Measurements from ENCODE around the gene DZIP3.
"Not testable (repeated sequence)": the region's sequence is repeated elsewhere in the genome, so short reads cannot be mapped to it uniquely, and the experiment has no call there.

The DZIP3 gene

GRCh38 chr3:108677811-108678210 lies 88.3 kb downstream of the DZIP3 start:
- DNase-seq (ENCODE audit: low read depth in 2 of 3, low spot score in 2 of 3), result no peak

GRCh38 chr3:108692286-108692685 lies 102.8 kb downstream of the DZIP3 start:
- not testable (repeated sequence) for DNase-seq (ENCODE audit: low read depth in 2 of 3, low spot score in 2 of 3)

DNA sequence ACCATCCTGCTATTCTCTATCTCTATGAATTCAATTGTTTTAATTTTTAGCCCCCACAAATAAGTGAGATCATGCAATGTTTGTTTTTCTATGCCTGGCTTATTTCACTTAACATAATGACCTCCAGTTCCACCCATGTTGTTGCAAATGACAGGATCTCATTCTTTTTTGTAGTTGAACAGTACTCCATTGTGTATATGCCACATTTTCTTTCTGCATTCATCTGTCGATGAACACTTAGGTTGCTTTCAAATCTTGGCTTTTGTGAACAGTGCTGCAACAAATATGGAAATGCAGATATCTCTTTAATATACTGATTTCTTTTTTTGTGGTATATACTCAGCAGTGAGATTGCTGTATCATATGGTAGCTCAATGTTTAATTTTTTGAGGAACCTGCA lies 108.9 kb downstream of the DZIP3 start:
- no peak for DNase-seq (ENCODE audit: low read depth in 2 of 3, low spot score in 2 of 3)

DNA sequence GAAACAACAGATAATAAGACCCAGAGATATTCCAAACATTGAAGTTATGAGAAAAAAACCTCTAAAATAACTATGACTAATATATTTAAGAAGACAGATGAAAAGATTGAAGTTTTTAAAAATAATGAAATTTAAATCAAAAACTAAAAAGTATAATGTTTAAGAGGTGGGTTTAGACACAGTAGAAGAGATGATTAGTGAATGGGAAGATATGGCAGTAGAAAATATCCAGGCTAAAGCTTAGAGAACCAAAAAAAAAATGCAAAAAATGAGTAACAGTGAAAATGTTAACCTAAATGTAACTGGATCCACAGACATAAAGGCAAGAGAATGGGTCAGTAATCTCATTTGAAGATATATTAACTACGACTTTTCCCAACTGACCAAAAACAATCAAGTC lies 115.5 kb downstream of the DZIP3 start:
- DNase-seq (ENCODE audit: low read depth in 2 of 3, low spot score in 2 of 3), result no peak

GRCh38 chr3:108713009-108713516 lies 123.5 kb downstream of the DZIP3 start:
- no peak for DNase-seq (ENCODE audit: low read depth in 2 of 3, low spot score in 2 of 3)

DNA sequence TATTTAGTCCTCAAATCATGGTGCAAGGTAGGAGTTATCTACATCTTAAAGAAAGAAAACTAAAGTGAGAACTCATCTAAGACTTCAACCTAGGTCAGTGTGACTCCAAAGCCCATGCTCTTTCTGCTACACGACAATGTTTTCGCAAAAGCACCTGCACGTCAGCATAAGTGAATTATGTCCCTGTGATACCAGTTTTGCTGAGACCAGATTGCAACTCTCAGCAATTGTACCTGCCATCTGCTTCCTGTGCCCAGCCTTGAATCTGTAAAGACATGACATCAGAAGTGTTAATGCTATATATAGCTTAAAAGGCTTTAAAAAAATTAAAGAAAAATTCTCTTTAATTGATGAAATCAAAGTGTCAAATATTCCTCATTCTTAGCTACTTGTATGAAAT lies 124.3 kb downstream of the DZIP3 start:
- no peak for DNase-seq (ENCODE audit: low read depth in 2 of 3, low spot score in 2 of 3)

GRCh38 chr3:108718454-108718853 lies 128.9 kb downstream of the DZIP3 start:
- no peak for DNase-seq (ENCODE audit: low read depth in 2 of 3, low spot score in 2 of 3)

DNA sequence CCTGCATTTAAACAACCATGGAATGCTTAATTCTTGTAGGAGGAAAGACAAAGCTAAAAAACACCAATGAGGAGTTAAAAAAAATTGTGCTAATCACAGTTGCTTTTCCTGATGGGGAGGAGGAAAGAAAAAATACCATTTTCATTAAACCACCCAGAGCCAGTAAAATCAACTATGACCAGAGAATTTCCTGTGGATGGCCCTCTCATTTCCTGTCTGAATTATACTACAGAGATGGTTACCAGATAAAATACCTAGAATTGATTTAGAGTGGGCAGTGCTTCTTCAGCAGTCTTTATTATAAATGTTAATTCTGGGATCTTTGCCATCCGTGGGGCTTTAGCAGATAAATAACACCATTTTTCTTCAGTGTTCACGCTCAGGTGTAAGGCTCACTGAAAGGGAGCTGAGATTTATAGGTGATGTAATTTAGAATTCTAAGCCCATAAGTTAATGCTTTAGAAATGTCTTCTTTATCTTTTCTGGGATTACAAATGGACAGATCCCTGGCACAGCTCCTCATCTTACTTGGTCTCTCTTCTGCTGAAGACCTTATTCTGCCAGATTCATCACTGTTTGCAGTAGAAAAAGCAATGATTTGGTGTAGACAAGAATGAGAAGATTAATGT lies 129.8 kb downstream of the DZIP3 start:
- no peak for DNase-seq (ENCODE audit: low read depth in 2 of 3, low spot score in 2 of 3)

GRCh38 chr3:108722724-108723123 lies 133.2 kb downstream of the DZIP3 start:
- DNase-seq (ENCODE audit: low read depth in 2 of 3, low spot score in 2 of 3), result no peak

- DNase-seq (ENCODE audit: low read depth in 2 of 3, low spot score in 2 of 3), result no peak
Observed at GRCh38 chr3:108724101-108724500, 134.6 kb downstream of the DZIP3 start.

GRCh38 chr3:108728105-108728504 lies 138.6 kb downstream of the DZIP3 start:
- no peak for DNase-seq (ENCODE audit: low read depth in 2 of 3, low spot score in 2 of 3)

DNA sequence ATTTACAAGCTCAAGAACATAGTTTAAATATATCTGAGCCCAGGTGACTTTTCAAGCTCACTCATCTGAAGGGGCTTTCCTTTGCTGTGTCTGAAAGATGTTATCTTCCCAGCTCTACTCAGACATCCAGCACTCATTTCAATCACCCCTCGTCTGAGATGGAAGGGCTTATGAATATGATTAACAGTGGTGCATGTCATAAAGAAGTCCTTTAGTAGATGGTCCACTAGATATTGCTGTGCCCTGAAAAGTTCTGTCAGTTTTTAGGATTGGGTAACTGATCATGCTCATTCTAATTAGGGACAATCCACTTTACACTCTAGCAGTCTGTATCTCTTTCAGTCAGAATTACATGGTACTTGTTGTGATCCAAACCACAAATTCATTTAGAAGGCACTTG lies 139.4 kb downstream of the DZIP3 start:
- no peak for DNase-seq (ENCODE audit: low read depth in 2 of 3, low spot score in 2 of 3)

DNA sequence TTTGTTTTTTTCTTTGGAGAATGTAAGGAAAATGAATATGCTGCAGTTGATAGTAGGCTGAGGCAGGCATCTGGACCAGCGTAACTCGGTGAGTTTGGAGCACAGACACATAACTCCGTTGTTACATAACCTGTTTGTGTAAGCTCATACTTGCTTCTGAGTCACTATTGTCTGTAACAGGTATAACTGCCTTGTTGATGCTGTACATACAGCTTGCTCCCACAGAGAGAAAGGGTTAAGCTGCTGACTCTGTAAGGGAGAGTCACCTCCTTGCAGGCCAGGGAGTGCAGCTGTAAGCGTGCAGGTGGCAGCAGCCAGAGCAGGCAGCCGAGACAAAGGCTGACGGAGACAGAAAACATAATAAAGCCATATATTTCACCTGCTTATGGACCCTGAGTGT lies 147.3 kb downstream of the DZIP3 start:
- DNase-seq (ENCODE audit: low read depth in 2 of 3, low spot score in 2 of 3), result no peak

DNA sequence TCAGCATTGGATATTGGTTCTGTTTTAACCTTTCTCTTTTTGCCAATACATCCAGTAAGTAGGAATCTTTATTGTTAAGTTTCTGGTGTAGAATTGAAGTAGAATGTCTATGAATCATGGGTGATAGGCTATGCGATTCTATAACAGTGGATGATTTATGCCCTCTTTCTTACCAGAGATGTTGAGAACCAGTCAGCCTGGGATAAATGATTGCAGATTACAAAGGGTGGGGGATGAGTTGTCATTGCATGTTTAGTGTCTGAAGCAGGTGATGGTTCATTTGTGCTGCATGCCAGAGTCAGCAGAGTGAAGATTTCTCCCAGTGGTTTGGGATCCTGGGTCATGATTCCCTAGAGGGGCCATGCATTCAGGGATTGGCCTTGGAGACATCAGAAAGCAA lies 153.4 kb downstream of the DZIP3 start:
- no peak for DNase-seq (ENCODE audit: low read depth in 2 of 3, low spot score in 2 of 3)
